Measurements from ENCODE around the gene PSMG3. TPM values are rescaled to one million over a fixed set of nuclear protein-coding genes. Genes with fewer than 3 reads are reported as not detected.

PSMG3 gene
- total RNA-seq, 1 experiment from 2014 or later = 63.0 TPM

DNA sequence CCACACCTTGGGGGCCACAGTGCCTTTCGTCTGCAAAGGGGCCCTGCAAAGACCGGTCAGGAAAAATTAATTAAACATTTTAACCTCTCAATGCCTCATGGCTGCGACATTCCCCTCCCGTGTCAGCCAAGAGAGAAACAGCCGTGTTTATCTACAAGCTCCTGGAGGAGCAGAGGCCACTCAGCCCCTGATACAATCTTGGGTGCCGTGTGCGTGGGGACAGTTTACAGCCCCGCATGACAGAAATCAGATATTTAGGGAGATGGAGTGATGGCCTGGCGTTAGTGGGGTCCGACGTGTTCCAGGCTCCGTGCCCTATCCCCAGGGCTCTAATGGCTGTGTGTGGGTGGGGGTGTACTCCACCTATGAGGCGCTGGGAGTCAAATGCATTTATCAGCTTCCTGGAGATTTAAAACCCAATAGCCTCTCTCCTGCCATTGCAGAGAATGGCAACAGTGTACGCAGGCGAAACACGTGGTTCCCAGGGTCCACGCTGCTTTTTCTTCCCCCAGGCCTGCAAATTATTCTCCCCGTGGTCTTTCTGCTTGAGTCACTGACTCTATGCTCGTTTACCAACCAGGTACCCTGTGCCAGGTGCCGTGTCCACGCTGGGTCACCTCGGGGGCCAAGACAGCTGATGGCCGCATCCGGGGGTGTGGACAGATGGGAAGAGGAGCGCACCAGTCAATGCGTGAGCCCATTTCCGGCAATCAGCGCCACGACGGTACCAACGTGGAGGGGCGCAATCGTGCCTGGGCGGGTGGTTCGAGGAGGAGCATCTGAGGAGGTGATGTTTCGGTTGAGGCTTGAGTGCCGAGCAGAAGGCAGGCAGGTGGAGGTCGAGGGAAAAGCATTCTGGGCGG is 26.6 kb upstream of the PSMG3 start:
- no peaks in the 10 kb centered on the region for H3K4me1 ChIP-seq (ENCODE audit: insufficient read depth, low read length)
- Mint-ChIP-seq H3K4me1 (peaks cover 6 to 15% of the 10 kb centered on the region in 2 experiments), H3K36me3 (ENCODE audit: insufficient read depth in 1 of 3, low read depth in 3 of 3) (no peaks in the 10 kb centered on the region), H3K27ac (peak overlapping the region in 1 of 3 experiments; percentile 72; a peak in 2 of 7 replicates), H3K4me3 (no peak overlapping the region; a peak in 1 of 5 replicates), H3K27me3 (ENCODE audit: low read depth) (peaks cover 11% of the 10 kb centered on the region), H3K9me3 (no peaks in the 10 kb centered on the region)
- no peaks in the 10 kb centered on the region for H3K9me3 ChIP-seq (ENCODE audit: control insufficient read depth, low read depth, low read length)
- no peak overlapping the region for H3K56ac ChIP-seq (ENCODE audit: insufficient read length, low read depth, low read length)
- TF ChIP-seq, protein P1, sequence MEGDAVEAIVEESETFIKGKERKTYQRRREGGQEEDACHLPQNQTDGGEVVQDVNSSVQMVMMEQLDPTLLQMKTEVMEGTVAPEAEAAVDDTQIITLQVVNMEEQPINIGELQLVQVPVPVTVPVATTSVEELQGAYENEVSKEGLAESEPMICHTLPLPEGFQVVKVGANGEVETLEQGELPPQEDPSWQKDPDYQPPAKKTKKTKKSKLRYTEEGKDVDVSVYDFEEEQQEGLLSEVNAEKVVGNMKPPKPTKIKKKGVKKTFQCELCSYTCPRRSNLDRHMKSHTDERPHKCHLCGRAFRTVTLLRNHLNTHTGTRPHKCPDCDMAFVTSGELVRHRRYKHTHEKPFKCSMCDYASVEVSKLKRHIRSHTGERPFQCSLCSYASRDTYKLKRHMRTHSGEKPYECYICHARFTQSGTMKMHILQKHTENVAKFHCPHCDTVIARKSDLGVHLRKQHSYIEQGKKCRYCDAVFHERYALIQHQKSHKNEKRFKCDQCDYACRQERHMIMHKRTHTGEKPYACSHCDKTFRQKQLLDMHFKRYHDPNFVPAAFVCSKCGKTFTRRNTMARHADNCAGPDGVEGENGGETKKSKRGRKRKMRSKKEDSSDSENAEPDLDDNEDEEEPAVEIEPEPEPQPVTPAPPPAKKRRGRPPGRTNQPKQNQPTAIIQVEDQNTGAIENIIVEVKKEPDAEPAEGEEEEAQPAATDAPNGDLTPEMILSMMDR (conservative IDR thresholded peaks at IDR 0.05) = no peak
- no peak overlapping the region for H3T11ph ChIP-seq (ENCODE audit: low read length)
- no peak overlapping the region for H4K5ac ChIP-seq (ENCODE audit: insufficient read length, low read depth, low read length)
- H4K91ac ChIP-seq (ENCODE audit: insufficient read length, low read depth, low read length) = no peak overlapping the region
- H2BK15ac ChIP-seq (ENCODE audit: low read depth, low read length) = no peak overlapping the region
- no peak overlapping the region for H3K4me2 ChIP-seq (ENCODE audit: insufficient read depth, insufficient read length, low read length)
- H3K9ac ChIP-seq (ENCODE audit: extremely low read depth, insufficient read length, low read length) = no peak overlapping the region
- no peak overlapping the region for H3K27ac ChIP-seq (ENCODE audit: insufficient read length, low read depth, low read length)
- DNase-seq = no peak
- H2AK5ac ChIP-seq (ENCODE audit: insufficient read length, low read length) = no peak overlapping the region
- H3K23ac ChIP-seq (ENCODE audit: insufficient read length, low read depth, low read length) = no peak overlapping the region
- H3K23me2 ChIP-seq (ENCODE audit: insufficient read length, low read depth, low read length, poor library complexity, severe bottlenecking) = no peaks in the 10 kb centered on the region
- H3K79me1 ChIP-seq (ENCODE audit: insufficient read depth, low read depth, low read length, poor library complexity, severe bottlenecking) = no peaks in the 10 kb centered on the region
- no peak overlapping the region for H3K4ac ChIP-seq (ENCODE audit: low read depth, low read length)
- no peaks in the 10 kb centered on the region for H3K79me2 ChIP-seq (ENCODE audit: insufficient read depth, low read length)
- no peak overlapping the region for H2BK5ac ChIP-seq (ENCODE audit: insufficient read length, low read length)
- no peaks in the 10 kb centered on the region for H4K20me1 ChIP-seq (ENCODE audit: control insufficient read depth, insufficient read depth, insufficient read length)
- H3K14ac ChIP-seq (ENCODE audit: insufficient read depth, low read length) = no peak overlapping the region
- H2AFZ ChIP-seq (ENCODE audit: low read length) = no peak overlapping the region
- no peak overlapping the region for H4K8ac ChIP-seq (replicated peaks; ENCODE audit: insufficient read length, low read depth, low read length)
- H2BK20ac ChIP-seq (ENCODE audit: low read depth, low read length, poor library complexity, severe bottlenecking) = no peak overlapping the region
- no peak overlapping the region for H3K18ac ChIP-seq (ENCODE audit: insufficient read length, low read depth, low read length)
- no CpG with 5 or more reads among the region's 39 CpGs for WGBS (ENCODE audit: extremely low coverage, insufficient read length, low lambda C conversion rate)
- H2BK120ac ChIP-seq (ENCODE audit: low read depth, low read length, poor library complexity, severe bottlenecking) = no peak overlapping the region
- H3K27me3 ChIP-seq (ENCODE audit: insufficient read depth, low read length) = no peaks in the 10 kb centered on the region
- no peak overlapping the region for H2BK12ac ChIP-seq (ENCODE audit: insufficient read length, low read depth, low read length)

All from H9 (cell line).